ENCODE measurements around the gene CFAP251. TPM values are rescaled to one million over a fixed set of nuclear protein-coding genes. Genes with fewer than 3 reads are reported as not detected.

CFAP251 gene
- total RNA-seq, 4 donors from 2014 or later, result 0.67 to 1.1 (median 0.95) TPM; not detected in 1

DNA sequence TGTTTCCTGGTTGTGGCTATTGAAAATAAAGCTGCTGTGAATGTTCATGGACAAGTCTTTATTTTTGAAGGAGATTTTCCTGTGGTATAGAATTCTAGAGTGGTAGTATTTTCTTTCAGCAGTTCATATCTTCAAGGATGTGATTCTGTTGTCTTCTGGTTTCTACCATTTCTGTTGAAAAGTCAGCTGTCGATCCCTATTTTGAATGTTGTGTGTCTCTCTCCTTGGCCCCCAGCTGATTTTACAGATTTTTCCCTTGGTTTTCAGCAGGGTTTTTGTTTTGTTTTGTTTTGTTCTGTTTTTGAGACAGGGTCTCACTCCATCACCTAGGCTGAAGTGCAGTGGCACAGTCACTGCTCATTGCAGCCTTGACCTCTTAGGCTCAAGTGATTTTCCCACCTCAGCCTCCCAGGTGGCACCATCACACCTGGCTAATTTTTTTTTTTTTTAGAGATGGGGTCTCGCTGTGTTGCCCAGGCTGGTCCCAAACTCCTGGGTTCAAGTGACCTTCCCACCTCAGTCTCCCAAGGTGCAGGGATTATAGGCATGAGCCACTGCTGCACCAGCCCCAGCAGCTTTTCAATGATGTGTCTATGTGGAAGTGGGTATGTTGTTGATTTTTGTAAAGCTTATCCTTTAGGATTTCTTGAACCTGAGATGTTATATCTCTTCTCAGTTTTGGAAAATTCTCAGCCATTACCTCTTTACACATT lies 28.1 kb downstream of the CFAP251 start:
- TF ChIP-seq, protein P1, sequence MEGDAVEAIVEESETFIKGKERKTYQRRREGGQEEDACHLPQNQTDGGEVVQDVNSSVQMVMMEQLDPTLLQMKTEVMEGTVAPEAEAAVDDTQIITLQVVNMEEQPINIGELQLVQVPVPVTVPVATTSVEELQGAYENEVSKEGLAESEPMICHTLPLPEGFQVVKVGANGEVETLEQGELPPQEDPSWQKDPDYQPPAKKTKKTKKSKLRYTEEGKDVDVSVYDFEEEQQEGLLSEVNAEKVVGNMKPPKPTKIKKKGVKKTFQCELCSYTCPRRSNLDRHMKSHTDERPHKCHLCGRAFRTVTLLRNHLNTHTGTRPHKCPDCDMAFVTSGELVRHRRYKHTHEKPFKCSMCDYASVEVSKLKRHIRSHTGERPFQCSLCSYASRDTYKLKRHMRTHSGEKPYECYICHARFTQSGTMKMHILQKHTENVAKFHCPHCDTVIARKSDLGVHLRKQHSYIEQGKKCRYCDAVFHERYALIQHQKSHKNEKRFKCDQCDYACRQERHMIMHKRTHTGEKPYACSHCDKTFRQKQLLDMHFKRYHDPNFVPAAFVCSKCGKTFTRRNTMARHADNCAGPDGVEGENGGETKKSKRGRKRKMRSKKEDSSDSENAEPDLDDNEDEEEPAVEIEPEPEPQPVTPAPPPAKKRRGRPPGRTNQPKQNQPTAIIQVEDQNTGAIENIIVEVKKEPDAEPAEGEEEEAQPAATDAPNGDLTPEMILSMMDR (IDR thresholded peaks at IDR 0.05), result no peak
- no peak for TF ChIP-seq POLR2A (IDR thresholded peaks at IDR 0.05)
- H3K4me1 ChIP-seq, result no peaks in the 10 kb centered on the region
- H3K27ac ChIP-seq, result no peak overlapping the region
- H3K36me3 ChIP-seq, result no peaks in the 10 kb centered on the region
- DNase-seq, result no peak
- H3K9me3 ChIP-seq, result no peaks in the 10 kb centered on the region
- H3K27me3 ChIP-seq, result no peaks in the 10 kb centered on the region
- no peak overlapping the region for H3K4me3 ChIP-seq

DNA sequence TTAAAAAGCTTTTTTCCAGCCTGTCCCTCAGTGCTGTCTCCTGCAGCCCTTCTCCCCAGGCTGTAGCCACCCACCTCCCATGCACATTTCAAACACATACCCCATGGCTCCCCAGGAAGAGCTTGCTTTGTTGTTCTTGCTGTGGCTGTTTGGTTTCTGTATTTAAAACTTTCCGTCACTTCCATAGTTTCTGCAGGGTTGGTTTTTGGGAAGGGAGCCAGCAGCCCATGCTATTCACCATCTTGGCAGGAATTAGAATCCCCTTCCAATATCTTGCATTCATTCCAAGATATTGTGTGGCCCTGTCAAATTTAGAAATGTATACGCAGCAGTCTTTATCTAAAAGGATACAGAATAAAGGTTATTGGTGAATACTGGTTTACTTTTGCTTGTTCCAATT lies 29.6 kb downstream of the CFAP251 start:
- no peaks in the 10 kb centered on the region for H3K9me3 ChIP-seq
- no peaks in the 10 kb centered on the region for H3K4me1 ChIP-seq
- no peaks in the 10 kb centered on the region for H3K27me3 ChIP-seq
- no peak for DNase-seq
- no peak overlapping the region for H3K4me3 ChIP-seq
- no peak for TF ChIP-seq POLR2A (IDR thresholded peaks at IDR 0.05)
- no peaks in the 10 kb centered on the region for H3K36me3 ChIP-seq
- H3K27ac ChIP-seq, result no peak overlapping the region

DNA sequence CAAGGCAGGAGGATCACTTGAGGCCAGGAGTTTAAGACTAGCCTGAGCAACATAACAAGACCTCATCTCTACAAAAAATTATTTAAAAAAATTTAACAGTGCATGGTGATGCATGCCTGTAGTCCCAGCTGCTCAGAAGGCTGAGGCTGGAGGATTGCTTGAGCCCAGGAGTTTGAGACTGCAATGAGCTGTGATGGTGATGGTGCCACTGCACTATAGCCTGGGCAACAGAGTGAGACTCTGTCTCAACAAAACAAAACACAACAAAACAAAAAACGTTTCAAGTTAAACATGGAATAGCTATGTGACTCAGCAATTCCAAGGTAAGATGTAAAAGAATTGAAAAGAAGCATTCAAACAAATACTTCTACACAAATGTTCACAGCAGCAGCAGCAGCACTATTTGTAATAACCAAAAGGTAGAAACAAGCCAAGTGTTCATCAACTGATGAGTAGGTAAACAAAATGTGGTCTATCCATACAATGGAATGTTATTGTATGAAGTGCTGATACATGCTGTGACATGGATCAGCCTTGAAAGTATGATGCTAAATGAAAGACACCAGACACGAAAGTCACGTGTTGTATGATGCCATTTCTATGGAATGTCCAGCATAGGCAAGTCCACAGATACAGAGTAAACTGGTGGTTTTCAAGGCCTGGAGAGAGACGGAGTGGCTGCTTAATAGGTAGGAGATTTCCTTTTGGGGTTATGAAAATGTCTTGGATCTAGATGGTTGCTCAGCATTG lies 31.4 kb downstream of the CFAP251 start:
- no peak for DNase-seq
- H3K4me3 ChIP-seq, result no peak overlapping the region
- no peaks in the 10 kb centered on the region for H3K4me1 ChIP-seq
- TF ChIP-seq POLR2A (IDR thresholded peaks at IDR 0.05), result no peak
- TF ChIP-seq, protein P1 (IDR thresholded peaks at IDR 0.05), result no peak
- H3K27ac ChIP-seq, result no peak overlapping the region
- H3K27me3 ChIP-seq, result no peaks in the 10 kb centered on the region
- H3K36me3 ChIP-seq, result no peaks in the 10 kb centered on the region
- H3K9me3 ChIP-seq, result no peaks in the 10 kb centered on the region

DNA sequence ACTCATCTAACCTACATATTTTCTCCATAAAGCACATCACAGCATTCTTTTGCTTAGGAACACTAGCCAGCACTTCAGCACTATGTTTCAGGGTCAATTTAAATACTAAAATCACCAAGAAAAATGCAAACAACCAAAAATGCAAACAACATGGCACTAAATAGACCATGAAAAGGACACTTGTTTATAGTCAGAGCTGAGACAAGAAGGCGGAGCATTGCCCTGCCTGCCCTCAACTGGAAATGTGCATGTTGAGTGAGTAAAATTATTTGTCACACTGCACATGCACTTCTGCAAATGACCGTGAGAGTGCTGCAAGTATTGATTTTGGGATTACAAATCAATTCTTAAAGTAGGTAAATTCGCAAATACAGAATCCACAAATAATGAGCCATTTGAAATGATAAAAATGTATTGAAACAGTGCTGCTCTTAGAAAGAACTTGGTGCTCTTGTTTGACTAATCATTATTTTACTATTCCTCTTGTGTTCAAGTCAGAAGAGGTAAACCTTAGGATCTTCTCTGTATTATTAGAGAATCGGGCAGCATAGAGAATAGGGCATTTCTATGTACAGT lies 34.8 kb downstream of the CFAP251 start:
- TF ChIP-seq, protein P1 (IDR thresholded peaks at IDR 0.05), result no peak
- no peak for TF ChIP-seq POLR2A (IDR thresholded peaks at IDR 0.05)
- no peak overlapping the region for H3K27ac ChIP-seq

DNA sequence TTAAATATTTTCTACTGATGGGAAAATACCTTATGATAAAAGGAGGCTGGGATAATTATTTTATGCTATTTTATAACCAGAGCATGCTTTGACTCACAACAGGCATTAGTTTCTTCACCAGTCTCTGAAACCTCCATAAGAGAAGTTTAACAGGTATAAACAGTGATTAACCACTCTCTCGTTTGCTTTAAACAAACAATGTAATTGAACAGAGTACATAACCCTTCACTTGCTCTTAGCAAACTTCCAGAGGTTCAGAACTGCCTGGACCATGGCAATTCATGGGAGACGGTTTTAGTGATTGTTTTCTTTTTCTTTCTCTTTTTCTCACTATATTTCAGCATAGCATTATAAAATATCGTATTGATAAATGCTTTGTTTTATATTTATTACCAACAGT lies 35.3 kb downstream of the CFAP251 start:
- Histone ChIP-seq H3K4me1 (no peaks in the 10 kb centered on the region), H3K27ac (no peak overlapping the region), H3K9me3 (no peaks in the 10 kb centered on the region), H3K27me3 (no peaks in the 10 kb centered on the region), H3K36me3 (no peaks in the 10 kb centered on the region), H3K4me3 (no peak overlapping the region)
- TF ChIP-seq, protein P1 (IDR thresholded peaks at IDR 0.05), result no peak
- no peak for TF ChIP-seq POLR2A (IDR thresholded peaks at IDR 0.05)
- DNase-seq, result no peak

More for the DNA sequence above, 34.8 kb downstream of the CFAP251 start:
- no peaks in the 10 kb centered on the region for H3K27me3 ChIP-seq
- no peak for DNase-seq
- no peak overlapping the region for H3K4me3 ChIP-seq
- no peaks in the 10 kb centered on the region for H3K4me1 ChIP-seq
- no peaks in the 10 kb centered on the region for H3K36me3 ChIP-seq
- H3K9me3 ChIP-seq, result no peaks in the 10 kb centered on the region
